GM13976 (cell line): ENCODE results near the gene TAP2.

Source experiments
- DNase-seq: peaks from one replicate; pipeline ENCODE4 v3.0.0; 2012; ENCODE audit warnings: low spot score
- CTCF ChIP-seq: IDR thresholded peaks from 2 replicates; pipeline ENCODE4 v1.5.1; 2012; ENCODE audit warnings: borderline replicate concordance, mild to moderate bottlenecking; ENCODE audit not compliant: insufficient read depth; ENCODE audit errors: extremely low read depth, missing control alignments, control extremely low read depth
- in situ Hi-C: fragments of 300-500 bp; cut with MboI; formaldehyde crosslinking; loops from one replicate; pipeline ENCODE4 v1.12.0; 2022; ENCODE audit warnings: low sequenced_read_pairs, mixed read lengths, inconsistent platforms; ENCODE audit not compliant: unreplicated experiment

TAP2 gene

GRCh38 chr6:32792901-32793435 lies 45.6 kb downstream of the TAP2 start:
- TF ChIP-seq CTCF = no peak
- in situ Hi-C loops = loop anchor here (25.0 kb wide), 1 partner anchor 556 kb away; no protein-coding TSS in a partner anchor

GRCh38 chr6:32790306-32790705 lies 48.2 kb downstream of the TAP2 start:
- in situ Hi-C loops = loop anchor here (25.0 kb wide), 1 partner anchor 553 kb away; no protein-coding TSS in a partner anchor
- no peak for TF ChIP-seq CTCF
- DNase-seq = no peak

More at GRCh38 chr6:32792901-32793435, 45.6 kb downstream of the TAP2 start:
- DNase-seq = no peak
